ENCODE measurements around the gene ORMDL1.
"Not testable (repeated sequence)": the region's sequence is repeated elsewhere in the genome, so short reads cannot be mapped to it uniquely, and the experiment has no call there.

Gene ORMDL1

GRCh38 chr2:189770590-189771322, 13.4 kb downstream of the ORMDL1 start:
- DNase-seq (ENCODE audit: low spot score) = no peak

GRCh38 chr2:189763908-189764661, 20.1 kb downstream of the ORMDL1 start:
- peak; percentile 61 for DNase-seq (ENCODE audit: low spot score)

GRCh38 chr2:189762551-189763298, 21.4 kb downstream of the ORMDL1 start, which contains the start of gene OSGEPL1:
TSS of gene OSGEPL1 (minus strand) at chr2:189762792. CDS start at chr2:189761640, 1,152 bp downstream.
- peak; percentile 96 for DNase-seq (ENCODE audit: low spot score)

- no peak for DNase-seq (ENCODE audit: low spot score)
These were observed 21.9 kb downstream of the ORMDL1 start for GRCh38 chr2:189762229-189762550.

- DNase-seq (ENCODE audit: low spot score) = not testable (repeated sequence)
These were observed 24.0 kb downstream of the ORMDL1 start for GRCh38 chr2:189760154-189760553.

GRCh38 chr2:189756311-189756952, 27.7 kb downstream of the ORMDL1 start:
- DNase-seq (ENCODE audit: low spot score) = no peak

GRCh38 chr2:189751080-189751658, 33.0 kb downstream of the ORMDL1 start:
- peak; percentile 61 for DNase-seq (ENCODE audit: low spot score)

- no peak for DNase-seq (ENCODE audit: low spot score)
These were observed 54.7 kb downstream of the ORMDL1 start for GRCh38 chr2:189729430-189729829.

GRCh38 chr2:189726849-189727248, 57.3 kb downstream of the ORMDL1 start:
- no peak for DNase-seq (ENCODE audit: low spot score)

- DNase-seq (ENCODE audit: low spot score) = no peak
These were observed 57.9 kb downstream of the ORMDL1 start for GRCh38 chr2:189726271-189726670.

GRCh38 chr2:189723192-189723591, 60.9 kb downstream of the ORMDL1 start:
- no peak for DNase-seq (ENCODE audit: low spot score)

All from RKO (cell line).